H54 (cell line): ENCODE results near the gene NLGN3.

Experiments
- DNase-seq: peaks from one replicate; pipeline ENCODE4 v3.0.0; 2011; ENCODE audit warnings: low spot score, mixed read lengths; ENCODE audit not compliant: insufficient read length
- FAIRE-seq: peaks from 3 replicates; lab custom pipeline; 2011; peaks lifted over from hg19 to GRCh38; lab: Jason Lieb, UNC
- POLR2A ChIP-seq: IDR thresholded peaks from 2 replicates; pipeline ENCODE4 v1.6.1; 2011; ENCODE audit warnings: low read depth, mild to moderate bottlenecking, low read length

The NLGN3 gene

GRCh38 chrX:71143508-71143907 is 1.1 kb upstream of the NLGN3 start:
- DNase-seq (no peak), FAIRE-seq (no peak)
- no peak for TF ChIP-seq POLR2A

- DNase-seq (no peak), FAIRE-seq (no peak)
- TF ChIP-seq POLR2A: no peak
Observed at GRCh38 chrX:71147496-71148277, 3.0 kb downstream of the NLGN3 start.

DNA sequence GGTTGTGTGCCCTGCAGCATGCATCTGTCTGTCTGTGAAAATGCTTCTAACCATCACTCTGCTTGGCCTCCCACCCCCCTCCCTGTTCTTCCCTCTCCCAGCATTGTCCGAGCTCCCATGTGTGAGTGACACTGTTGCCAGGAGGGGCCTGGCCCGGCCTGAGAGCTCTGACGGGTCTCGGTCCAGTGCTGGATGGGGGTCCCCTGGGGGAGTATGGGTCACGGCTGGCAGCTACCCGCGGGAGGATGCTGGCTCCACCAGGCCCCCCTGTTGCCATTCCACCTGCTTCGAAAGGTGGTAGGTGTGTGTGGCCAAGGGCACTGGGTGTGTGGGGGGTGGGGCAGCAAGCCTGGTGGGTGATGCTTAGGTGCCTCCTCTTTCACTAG is 3.6 kb downstream of the NLGN3 start:
- FAIRE-seq: no peak
- no peak for TF ChIP-seq POLR2A

GRCh38 chrX:71151366-71151765 is 6.7 kb downstream of the NLGN3 start:
- no peak for FAIRE-seq
- no peak for TF ChIP-seq POLR2A
- DNase-seq: no peak

More for the DNA sequence above, 3.6 kb downstream of the NLGN3 start:
- DNase-seq: no peak

DNA sequence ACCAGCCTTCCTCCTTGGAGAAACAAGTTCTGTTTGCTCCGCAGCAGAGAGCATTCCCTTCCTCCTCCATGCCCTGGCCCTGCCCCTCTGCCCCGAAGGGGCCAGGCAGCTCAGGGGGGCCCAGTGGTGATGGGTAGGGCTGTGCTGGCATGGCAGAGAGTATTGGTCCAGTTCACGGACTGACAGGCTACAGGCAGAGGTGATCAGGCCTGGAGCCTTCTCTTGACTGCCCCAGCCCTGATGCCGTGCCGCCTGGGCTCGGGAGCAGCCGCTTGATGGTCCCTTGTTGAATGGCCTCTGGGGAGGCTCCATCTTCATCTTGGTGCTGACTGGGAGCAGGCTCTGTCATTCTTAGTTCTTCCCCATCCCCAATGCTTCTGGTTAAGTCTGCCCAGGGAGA is 9.6 kb downstream of the NLGN3 start:
- FAIRE-seq: no peak
- no peak for TF ChIP-seq POLR2A
- DNase-seq: no peak

GRCh38 chrX:71154641-71155040 is 10.0 kb downstream of the NLGN3 start:
- FAIRE-seq (no peak), DNase-seq (no peak)
- TF ChIP-seq POLR2A: no peak

GRCh38 chrX:71158603-71159002 is 14.0 kb downstream of the NLGN3 start:
- FAIRE-seq (no peak), DNase-seq (no peak)
- TF ChIP-seq POLR2A: no peak

- FAIRE-seq (no peak), DNase-seq (no peak)
- TF ChIP-seq POLR2A: no peak
Observed at GRCh38 chrX:71159335-71159734, 14.7 kb downstream of the NLGN3 start.

DNA sequence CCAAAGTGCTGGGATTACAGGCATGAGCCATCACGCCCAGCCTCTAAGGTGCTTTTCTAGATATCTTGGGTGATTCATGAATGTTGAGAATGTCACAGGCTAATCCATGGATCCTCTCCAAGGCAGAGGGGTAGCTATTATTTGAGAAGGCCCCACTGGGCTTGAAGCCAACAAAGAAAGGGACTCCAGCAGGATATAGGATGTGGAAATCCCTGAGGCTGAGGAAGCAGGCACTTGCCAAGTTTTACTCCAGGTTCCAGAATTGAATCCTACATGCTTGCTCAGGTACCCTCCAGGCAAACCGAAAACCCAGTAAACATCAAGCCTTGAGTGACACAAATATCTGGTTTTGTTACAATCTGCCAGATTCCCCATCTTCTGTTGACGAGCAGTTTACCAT is 15.8 kb downstream of the NLGN3 start:
- no peak for FAIRE-seq
- no peak for DNase-seq

DNA sequence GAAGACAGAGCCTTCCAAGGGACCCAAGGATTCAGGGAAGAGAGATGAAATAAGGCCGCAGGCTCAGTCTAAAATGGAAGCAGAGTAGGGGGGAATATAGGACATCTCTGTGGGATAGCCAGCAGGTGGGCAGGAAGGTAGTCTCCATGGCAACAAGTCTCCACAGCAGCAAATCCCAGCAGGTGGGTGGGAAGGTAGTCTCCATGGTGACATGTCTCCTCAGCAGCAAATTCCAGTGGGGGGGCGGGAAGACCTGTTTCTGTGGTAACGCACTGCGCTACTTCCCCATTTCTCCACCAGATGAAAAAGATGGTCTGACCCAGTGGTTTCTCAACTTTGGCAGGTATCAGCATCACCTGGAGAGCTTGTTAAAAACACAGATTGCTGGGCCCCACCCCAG is 18.3 kb downstream of the NLGN3 start:
- TF ChIP-seq POLR2A: no peak
- DNase-seq: no peak
- no peak for FAIRE-seq

More for the DNA sequence above, 15.8 kb downstream of the NLGN3 start:
- no peak for TF ChIP-seq POLR2A

GRCh38 chrX:71164071-71164470 is 19.4 kb downstream of the NLGN3 start:
- DNase-seq (no peak), FAIRE-seq (no peak)
- no peak for TF ChIP-seq POLR2A

- FAIRE-seq (no peak), DNase-seq (no peak)
- TF ChIP-seq POLR2A: no peak
Observed at GRCh38 chrX:71166461-71166860, 21.8 kb downstream of the NLGN3 start.

DNA sequence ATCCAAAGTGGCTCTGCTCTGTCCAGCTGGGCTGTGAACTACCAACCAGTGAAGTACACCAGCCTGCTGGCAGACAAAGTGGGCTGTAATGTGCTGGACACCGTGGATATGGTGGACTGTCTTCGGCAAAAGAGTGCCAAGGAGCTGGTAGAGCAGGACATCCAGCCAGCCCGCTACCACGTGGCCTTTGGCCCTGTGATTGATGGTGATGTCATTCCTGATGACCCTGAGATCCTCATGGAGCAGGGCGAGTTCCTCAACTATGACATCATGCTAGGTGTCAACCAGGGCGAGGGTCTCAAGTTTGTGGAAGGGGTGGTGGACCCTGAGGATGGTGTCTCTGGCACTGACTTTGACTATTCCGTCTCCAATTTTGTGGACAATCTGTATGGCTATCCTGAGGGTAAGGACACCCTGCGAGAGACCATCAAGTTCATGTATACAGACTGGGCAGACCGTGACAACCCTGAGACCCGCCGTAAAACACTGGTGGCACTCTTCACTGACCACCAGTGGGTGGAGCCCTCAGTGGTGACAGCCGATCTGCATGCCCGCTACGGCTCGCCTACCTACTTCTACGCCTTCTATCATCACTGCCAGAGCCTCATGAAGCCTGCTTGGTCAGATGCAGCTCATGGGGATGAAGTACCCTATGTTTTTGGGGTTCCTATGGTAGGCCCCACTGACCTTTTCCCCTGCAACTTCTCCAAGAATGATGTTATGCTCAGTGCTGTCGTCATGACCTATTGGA is 22.6 kb downstream of the NLGN3 start:
- no peak for TF ChIP-seq POLR2A
- FAIRE-seq: no peak

DNA sequence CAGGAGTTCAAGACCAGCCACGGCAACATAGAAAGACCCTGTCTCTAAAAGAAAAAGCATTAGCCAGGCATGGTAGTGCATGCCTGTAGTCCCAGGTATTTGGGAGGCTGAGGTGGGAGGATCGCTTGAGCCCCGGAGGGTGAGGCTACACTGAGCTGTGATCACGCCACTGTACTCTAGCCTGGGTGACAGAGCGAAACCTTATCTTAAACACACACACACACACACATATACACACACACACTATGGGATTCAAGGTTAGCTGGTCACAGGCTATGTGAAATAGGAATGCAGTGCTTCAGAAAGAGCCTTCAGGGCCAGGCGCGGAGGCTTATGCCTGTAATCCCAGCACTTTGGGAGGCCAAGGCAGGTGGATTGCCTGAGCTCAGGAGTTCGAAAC is 23.5 kb downstream of the NLGN3 start:
- DNase-seq: no peak
- TF ChIP-seq POLR2A: no peak
- no peak for FAIRE-seq

More for the DNA sequence above, 22.6 kb downstream of the NLGN3 start:
- no peak for DNase-seq
